HG03025 (cell line): ENCODE results near the gene LRRTM4.
"Not testable (repeated sequence)": the region's sequence is repeated elsewhere in the genome, so short reads cannot be mapped to it uniquely, and the experiment has no call there.

ENCODE experiments used
- ATAC-seq: cut with Tn5 transposase; IDR thresholded peaks from one replicate; pipeline ENCODE4 v1.9.1; 2021; ENCODE audit warnings: mild to moderate bottlenecking, moderate library complexity; ENCODE audit not compliant: unreplicated experiment, low FRiP score

LRRTM4 gene

GRCh38 chr2:76808732-76809131 is 713.4 kb downstream of the LRRTM4 start:
- ATAC-seq: no peak

- ATAC-seq: no peak
Measured at GRCh38 chr2:76793647-76794334, 728.4 kb downstream of the LRRTM4 start.

- not testable (repeated sequence) for ATAC-seq
Measured at GRCh38 chr2:76781313-76781712, 740.9 kb downstream of the LRRTM4 start.

GRCh38 chr2:76763276-76763675 is 758.9 kb downstream of the LRRTM4 start:
- no peak for ATAC-seq

- no peak for ATAC-seq
Measured at GRCh38 chr2:76760367-76760704, 761.8 kb downstream of the LRRTM4 start.

- no peak for ATAC-seq
Measured at GRCh38 chr2:76759634-76760366, 762.4 kb downstream of the LRRTM4 start.

GRCh38 chr2:76752506-76752905 is 769.7 kb downstream of the LRRTM4 start:
- no peak for ATAC-seq

GRCh38 chr2:76749858-76750257 is 772.3 kb downstream of the LRRTM4 start:
- no peak for ATAC-seq

- ATAC-seq: no peak
Measured at GRCh38 chr2:76748581-76749296, 773.4 kb downstream of the LRRTM4 start.

GRCh38 chr2:76745605-76746004 is 776.6 kb downstream of the LRRTM4 start:
- ATAC-seq: no peak

GRCh38 chr2:76737607-76738006 is 784.6 kb downstream of the LRRTM4 start:
- no peak for ATAC-seq

GRCh38 chr2:76733736-76734135 is 788.4 kb downstream of the LRRTM4 start:
- ATAC-seq: no peak

- ATAC-seq: no peak
Measured at GRCh38 chr2:76731157-76731556, 791.0 kb downstream of the LRRTM4 start.

GRCh38 chr2:76730021-76730420 is 792.2 kb downstream of the LRRTM4 start:
- no peak for ATAC-seq

GRCh38 chr2:76721226-76721625 is 801.0 kb downstream of the LRRTM4 start:
- ATAC-seq: no peak

- no peak for ATAC-seq
Measured at GRCh38 chr2:76713312-76713711, 808.9 kb downstream of the LRRTM4 start.

- ATAC-seq: no peak
Measured at GRCh38 chr2:76711490-76711889, 810.7 kb downstream of the LRRTM4 start.

GRCh38 chr2:76700894-76701293 is 821.3 kb downstream of the LRRTM4 start:
- no peak for ATAC-seq

GRCh38 chr2:76697998-76698713 is 824.0 kb downstream of the LRRTM4 start:
- not testable (repeated sequence) for ATAC-seq
